ENCODE results near the gene CNDP2. TPM values are rescaled to one million over a fixed set of nuclear protein-coding genes. Genes with fewer than 3 reads are reported as not detected.
"Not testable (repeated sequence)": the region's sequence is repeated elsewhere in the genome, so short reads cannot be mapped to it uniquely, and the experiment has no call there.

Gene CNDP2
- total RNA-seq, 1 donor from 2014 or later: 197 TPM

- H3K27ac Mint-ChIP-seq: no peak overlapping the region
- no peaks in the 10 kb centered on the region for H3K27me3 Mint-ChIP-seq
- DNase-seq (ENCODE audit: extremely low spot score, unreplicated experiment): no peak
- no peak for TF ChIP-seq CTCF (conservative IDR thresholded peaks at IDR 0.05)
- H3K9me3 Mint-ChIP-seq: peaks cover 4% of the 10 kb centered on the region
- H3K4me3 Mint-ChIP-seq: no peak overlapping the region
- peaks cover 15% of the 10 kb centered on the region for H3K4me1 Mint-ChIP-seq (ENCODE audit: unreplicated experiment)
- peaks cover 63% of the 10 kb centered on the region for H3K36me3 Mint-ChIP-seq
Observed at GRCh38 chr18:74519320-74520095, 23.3 kb downstream of the CNDP2 start.

GRCh38 chr18:74520096-74520833, 24.1 kb downstream of the CNDP2 start:
- no peak for DNase-seq (ENCODE audit: extremely low spot score, unreplicated experiment)
- H3K4me3 Mint-ChIP-seq: no peak overlapping the region
- H3K4me1 Mint-ChIP-seq (ENCODE audit: unreplicated experiment): peaks cover 15% of the 10 kb centered on the region
- peaks cover 4% of the 10 kb centered on the region for H3K9me3 Mint-ChIP-seq
- H3K27ac Mint-ChIP-seq: no peak overlapping the region
- H3K36me3 Mint-ChIP-seq: peaks cover 58% of the 10 kb centered on the region
- TF ChIP-seq CTCF (conservative IDR thresholded peaks at IDR 0.05): no peak
- H3K27me3 Mint-ChIP-seq: no peaks in the 10 kb centered on the region

- peaks cover 4% of the 10 kb centered on the region for H3K9me3 Mint-ChIP-seq
- peak overlapping the region; percentile 8 for H3K27ac Mint-ChIP-seq
- H3K4me1 Mint-ChIP-seq (ENCODE audit: unreplicated experiment): peaks cover 16% of the 10 kb centered on the region
- H3K36me3 Mint-ChIP-seq: peaks cover 58% of the 10 kb centered on the region
- no peak overlapping the region for H3K4me3 Mint-ChIP-seq
- no peak for TF ChIP-seq CTCF (conservative IDR thresholded peaks at IDR 0.05)
- no peaks in the 10 kb centered on the region for H3K27me3 Mint-ChIP-seq
- no peak for DNase-seq (ENCODE audit: extremely low spot score, unreplicated experiment)
Observed at GRCh38 chr18:74521068-74521725, 25.0 kb downstream of the CNDP2 start.

- H3K9me3 Mint-ChIP-seq: peaks cover 4% of the 10 kb centered on the region
- peaks cover 51% of the 10 kb centered on the region for H3K36me3 Mint-ChIP-seq
- no peak for TF ChIP-seq CTCF (conservative IDR thresholded peaks at IDR 0.05)
Observed at GRCh38 chr18:74522635-74523548, 26.7 kb downstream of the CNDP2 start.

GRCh38 chr18:74524097-74524496, 27.9 kb downstream of the CNDP2 start:
- Mint-ChIP-seq H3K9me3 (peaks cover 4% of the 10 kb centered on the region), H3K36me3 (peaks cover 41% of the 10 kb centered on the region)

More at GRCh38 chr18:74522635-74523548, 26.7 kb downstream of the CNDP2 start:
- H3K4me1 Mint-ChIP-seq (ENCODE audit: unreplicated experiment): peaks cover 17% of the 10 kb centered on the region
- no peaks in the 10 kb centered on the region for H3K27me3 Mint-ChIP-seq
- no peak overlapping the region for H3K4me3 Mint-ChIP-seq
- no peak for DNase-seq (ENCODE audit: extremely low spot score, unreplicated experiment)
- peak overlapping the region; percentile 48 for H3K27ac Mint-ChIP-seq

DNA sequence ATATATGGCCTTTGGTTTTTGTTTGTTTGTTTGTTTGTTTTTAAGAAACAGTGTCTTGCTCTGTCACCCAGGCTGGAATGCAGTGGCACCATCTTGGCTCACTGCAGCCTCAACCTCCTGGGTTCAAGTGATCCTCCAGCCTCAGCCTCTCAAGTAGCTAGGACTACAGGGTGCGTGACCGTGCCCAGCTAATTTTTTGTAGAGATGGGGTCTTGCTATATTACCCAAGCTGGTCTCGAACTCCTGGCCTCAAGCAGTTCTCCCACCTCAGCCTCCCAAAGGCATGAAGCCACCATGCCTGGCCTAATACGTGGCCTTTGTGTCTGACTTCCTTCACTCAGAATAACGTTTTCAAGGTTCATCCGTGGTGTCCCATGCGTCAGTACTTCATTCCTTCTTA, 28.8 kb downstream of the CNDP2 start:
- DNase-seq (ENCODE audit: extremely low spot score, unreplicated experiment); H3K4me3 Mint-ChIP-seq; H3K27me3 Mint-ChIP-seq; H3K9me3 Mint-ChIP-seq: not testable (repeated sequence)
- Mint-ChIP-seq H3K4me1 (ENCODE audit: unreplicated experiment) (peaks cover 17% of the 10 kb centered on the region), H3K27ac (peak overlapping the region; percentile 15), H3K36me3 (peaks cover 34% of the 10 kb centered on the region)

More at GRCh38 chr18:74524097-74524496, 27.9 kb downstream of the CNDP2 start:
- H3K4me1 Mint-ChIP-seq (ENCODE audit: unreplicated experiment): peaks cover 17% of the 10 kb centered on the region
- H3K4me3 Mint-ChIP-seq: peak overlapping the region; percentile 57
- peak overlapping the region; percentile 19 for H3K27ac Mint-ChIP-seq
- no peaks in the 10 kb centered on the region for H3K27me3 Mint-ChIP-seq
- TF ChIP-seq CTCF (conservative IDR thresholded peaks at IDR 0.05): no peak
- no peak for DNase-seq (ENCODE audit: extremely low spot score, unreplicated experiment)

Data from type B pancreatic cell (in vitro differentiated cells).